CD1c-positive myeloid dendritic cell (primary cell): ENCODE results near the gene C17orf113.

Source experiments
- DNase-seq: peaks from one replicate; pipeline ENCODE4 v3.0.0-alpha.2; 2016; ENCODE audit errors: extremely low spot score

Gene C17orf113

DNA sequence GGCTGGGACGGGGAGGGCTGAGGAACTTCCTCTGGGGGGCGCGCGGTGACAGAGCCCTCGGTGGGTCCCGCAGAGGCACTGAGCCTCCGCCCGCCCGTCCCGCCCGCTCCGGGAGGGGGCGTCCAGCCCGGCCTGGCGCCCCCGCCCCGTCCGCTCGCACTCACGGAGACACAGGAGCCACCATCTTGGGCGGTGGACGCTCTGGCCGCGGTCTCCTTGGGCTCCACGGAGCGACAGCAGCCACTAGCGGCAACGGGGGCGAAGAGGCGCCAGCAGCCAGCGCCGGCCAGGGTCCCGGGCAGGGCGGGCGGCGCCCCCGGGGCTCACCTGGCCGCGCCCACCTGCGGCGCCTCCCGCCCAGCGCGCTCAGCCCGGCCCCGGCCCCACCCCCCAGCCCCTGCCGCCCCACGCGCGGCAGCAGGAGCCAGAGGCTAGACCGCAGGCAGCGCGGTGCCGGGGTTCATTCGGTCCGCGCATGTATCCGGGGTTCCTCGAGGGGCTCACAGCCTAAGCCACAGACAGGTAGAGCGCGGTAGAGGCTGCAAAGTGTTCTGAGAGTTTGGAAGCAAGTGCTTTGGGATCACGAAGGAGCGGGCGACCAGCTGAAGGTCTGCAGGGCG lies at the start of gene C17orf113:
TSS of gene C17orf113 (minus strand) at position 209 of the 620 bp plus-strand sequence. CDS start 7,225 bp downstream, outside the sequence.
- peak; percentile 52 for DNase-seq

DNA sequence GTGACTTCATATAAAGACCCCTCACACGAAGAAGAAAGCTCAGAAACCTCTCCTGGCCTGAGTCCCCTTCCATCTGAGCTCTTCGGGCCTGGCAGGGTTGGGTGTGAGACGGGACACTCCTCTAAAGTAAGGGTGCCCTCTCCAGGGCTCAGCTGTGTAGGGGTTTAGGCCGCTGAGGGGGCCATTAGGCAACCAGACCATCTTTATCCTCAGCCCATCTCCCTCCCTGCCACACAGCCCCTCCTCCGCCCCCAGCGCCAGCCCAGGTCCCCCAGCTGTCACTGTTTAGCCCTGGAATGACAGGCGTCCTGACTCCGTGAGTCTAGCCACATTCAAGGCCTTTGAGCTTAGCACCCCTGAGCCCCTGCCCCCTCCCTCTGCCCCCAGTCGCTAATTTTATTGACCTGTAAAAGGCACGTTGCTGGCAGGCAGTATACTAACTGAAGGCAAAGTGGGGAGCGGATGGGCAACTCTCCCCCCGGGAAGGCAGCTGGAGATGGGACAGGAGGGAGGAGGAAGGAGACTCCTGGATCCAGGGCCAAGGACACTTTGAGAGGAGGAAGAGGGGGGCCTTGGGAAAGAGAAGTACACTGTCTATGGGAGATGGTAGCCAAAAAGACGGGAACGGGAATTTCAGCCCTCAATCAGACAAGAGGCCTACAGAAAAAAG lies 48.5 kb upstream of the C17orf113 start:
- DNase-seq: no peak

DNA sequence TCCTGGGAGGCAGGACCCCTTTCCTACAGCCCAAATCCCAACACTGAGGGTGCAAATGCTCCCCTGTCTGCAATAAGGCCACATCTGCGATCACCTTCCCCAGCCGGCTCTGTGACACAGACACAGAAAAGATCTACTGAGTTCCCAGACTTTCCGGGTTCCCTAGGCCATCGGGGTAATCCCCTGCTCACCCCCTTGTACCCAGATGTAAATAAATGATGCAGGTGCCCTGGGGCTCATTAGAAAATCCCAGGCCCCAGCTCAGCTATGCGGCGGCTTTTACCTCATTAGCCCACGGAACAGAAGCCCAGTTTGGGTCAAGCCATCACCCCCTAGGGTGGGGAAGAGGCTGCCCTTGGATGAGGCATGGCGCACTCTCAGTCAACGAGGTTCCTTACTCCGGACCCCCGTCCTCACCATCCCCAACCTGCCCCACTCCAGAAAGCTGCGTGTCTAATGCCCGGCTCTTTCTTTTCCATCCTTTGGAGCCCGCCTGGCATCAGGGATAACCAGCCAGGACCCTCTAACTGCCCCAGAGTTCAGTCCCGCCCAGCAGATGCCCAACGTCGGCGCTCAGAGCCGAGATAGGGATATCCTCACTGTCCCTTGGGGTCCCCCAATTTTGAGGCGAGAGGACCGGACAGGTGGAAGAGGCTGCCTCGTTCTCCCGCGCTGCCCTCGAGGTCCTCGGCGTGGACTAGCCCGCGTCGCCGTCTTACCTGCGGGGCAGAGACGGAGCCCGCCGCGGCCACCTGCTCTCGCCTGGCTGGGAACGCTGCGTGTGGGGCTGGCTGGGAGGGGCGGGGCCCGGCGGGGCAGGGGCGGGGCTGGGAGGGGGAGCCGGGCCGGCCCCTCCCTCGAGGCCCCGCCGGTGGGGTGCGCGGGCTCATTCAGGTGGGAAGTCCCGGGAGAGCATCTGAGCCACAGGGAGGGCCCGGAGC lies 47.6 kb upstream of the C17orf113 start, which contains the start of gene ZNF385C:
TSS of gene ZNF385C (minus strand) at position 783 of the 941 bp plus-strand sequence. CDS start 35,417 bp downstream, outside the sequence.
- DNase-seq: no peak

DNA sequence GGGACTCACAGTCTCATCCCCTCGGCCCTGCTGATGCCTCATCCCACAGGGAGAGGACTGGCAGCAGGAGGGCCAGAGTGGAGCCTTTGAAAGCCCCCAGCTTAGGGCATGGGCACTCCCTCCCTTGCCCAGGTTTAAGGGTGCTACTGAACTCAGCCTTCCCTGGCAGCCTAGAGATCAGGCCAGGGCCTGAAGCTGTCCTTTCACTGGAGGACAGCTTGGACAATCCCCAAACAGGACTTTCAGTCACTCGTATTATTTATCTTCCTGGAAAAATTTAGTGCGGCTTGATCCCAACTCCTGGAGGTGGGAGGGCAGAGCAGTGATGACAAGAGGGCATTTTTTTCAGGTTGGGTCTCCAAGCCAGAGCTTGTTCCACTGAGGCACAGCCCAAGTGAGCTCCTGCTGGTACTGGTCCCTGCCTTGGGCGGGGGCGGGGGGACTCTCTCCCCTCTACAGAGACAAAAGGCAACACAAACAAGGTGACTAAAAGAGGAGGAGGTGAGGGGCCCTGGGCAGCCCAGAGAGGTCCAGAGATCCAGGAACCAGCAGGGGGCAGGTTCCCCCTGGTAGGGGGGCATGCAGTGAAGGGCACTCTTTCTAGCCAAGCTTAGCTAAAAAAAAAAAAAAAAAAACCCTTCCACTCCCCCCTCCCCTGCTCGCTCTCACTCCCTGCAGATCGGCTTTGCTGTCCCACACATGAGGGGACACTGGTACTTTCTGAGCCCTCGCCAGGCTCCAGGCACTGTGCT lies 46.1 kb upstream of the C17orf113 start:
- DNase-seq: no peak

DNA sequence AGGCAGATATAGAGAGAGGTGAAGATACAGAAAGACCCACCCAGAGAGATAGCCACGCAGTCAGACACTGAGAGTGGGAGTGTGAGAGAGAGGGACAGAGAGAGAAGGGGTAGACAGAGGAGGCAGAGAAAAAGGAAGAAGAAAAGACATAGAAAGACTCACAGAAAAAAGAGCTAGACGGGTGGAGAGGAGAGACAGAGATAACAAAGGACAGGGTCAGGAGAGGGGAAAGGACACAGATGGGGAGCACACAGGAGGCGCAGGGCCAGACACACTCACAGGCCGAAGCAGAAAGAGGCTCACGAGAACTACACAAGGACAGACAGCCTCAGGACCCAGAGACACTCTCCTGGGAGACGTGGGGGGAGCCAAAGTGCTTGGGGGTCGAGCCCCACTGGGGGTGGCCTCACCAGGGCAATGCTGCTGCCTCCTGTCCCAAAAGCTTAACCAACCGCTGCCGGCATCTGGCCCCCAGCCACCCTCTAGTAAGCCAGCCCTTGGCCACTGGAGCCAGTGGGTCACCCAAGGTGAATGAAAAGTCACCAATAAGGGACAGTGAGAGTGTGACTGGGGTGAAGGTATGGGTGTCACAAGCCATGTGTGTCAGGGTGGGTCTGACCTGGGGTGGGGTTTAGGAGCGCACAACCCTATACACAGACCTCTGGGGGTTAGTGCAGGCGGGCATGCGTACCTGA lies 44.1 kb upstream of the C17orf113 start:
- DNase-seq: no peak

DNA sequence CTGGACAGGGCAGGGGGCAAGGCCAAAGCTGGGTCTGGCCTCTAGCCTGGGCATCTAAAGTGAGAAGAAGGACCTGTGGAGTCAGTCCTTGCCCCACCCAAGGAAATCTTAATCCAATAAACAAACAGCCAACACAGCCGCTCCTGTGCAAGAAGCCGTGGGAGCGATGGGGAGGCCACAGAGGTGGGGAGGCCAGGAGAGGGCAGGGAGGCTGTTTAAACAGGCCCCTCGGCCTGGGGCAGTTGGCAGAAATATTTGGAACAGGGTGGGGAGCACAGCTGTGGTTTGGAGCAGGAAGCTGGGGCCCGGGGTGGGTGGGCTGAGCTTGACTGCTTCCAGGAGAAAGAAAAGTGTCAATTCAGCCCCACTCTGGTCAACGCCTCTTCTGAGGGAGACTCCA lies 42.5 kb upstream of the C17orf113 start:
- no peak for DNase-seq

DNA sequence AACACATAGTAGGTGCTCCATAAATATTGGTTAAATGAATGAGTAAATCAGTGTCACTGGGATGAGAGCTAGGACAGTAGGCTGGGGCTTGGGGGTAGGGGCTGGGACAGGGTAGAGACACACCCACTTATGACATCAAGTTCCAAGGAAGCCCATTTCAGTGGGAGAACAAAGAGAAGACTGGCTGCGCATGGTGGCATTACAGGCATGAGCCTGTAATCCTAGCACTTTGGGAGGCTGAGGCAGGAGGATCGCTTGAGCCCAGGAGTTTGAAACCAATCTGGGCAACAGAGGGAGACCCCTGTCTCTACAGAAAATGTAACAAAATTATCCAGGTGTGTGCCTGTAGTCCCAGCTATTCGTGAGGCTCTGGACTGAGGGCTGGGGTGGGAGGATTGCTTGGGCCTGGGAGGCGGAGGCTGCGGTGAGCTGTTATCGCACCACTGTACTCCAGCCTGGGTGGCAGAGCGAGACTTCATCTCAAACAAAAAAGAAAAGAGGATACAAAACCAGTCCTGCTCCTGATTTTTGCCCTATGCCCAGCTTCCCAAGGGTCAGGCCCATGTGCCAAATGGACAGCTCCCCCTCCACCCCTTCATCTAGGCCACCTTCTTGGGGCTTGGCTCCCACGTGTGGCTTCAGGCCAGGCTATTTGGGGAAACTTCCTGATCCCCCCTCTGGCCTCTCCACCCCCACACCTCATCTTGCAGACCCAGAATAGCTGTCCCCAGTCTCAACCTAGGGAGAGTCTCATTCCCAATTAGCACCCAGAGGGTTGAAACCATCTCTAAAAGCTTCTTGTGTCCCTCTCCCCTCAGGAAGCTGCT lies 40.8 kb upstream of the C17orf113 start:
- no peak for DNase-seq

DNA sequence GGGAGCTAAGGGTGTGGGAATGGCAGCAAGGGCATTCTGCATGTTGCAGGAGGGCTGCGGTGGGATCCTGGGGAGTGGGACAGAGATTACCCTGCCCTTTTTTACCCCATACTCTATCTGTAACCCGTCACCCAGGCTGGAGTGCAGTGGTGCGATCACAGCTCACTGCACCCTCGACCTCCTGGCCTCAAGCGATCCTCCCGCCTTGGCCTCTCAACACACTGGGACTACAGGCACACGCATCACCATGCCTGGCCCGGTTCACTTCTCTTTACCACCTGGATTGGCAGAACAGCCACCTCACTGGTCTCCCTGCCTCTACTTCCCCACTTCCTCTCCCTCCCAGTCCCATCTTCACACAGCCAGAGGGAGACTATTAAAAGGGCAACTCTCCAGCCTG lies 38.3 kb upstream of the C17orf113 start:
- DNase-seq: no peak

DNA sequence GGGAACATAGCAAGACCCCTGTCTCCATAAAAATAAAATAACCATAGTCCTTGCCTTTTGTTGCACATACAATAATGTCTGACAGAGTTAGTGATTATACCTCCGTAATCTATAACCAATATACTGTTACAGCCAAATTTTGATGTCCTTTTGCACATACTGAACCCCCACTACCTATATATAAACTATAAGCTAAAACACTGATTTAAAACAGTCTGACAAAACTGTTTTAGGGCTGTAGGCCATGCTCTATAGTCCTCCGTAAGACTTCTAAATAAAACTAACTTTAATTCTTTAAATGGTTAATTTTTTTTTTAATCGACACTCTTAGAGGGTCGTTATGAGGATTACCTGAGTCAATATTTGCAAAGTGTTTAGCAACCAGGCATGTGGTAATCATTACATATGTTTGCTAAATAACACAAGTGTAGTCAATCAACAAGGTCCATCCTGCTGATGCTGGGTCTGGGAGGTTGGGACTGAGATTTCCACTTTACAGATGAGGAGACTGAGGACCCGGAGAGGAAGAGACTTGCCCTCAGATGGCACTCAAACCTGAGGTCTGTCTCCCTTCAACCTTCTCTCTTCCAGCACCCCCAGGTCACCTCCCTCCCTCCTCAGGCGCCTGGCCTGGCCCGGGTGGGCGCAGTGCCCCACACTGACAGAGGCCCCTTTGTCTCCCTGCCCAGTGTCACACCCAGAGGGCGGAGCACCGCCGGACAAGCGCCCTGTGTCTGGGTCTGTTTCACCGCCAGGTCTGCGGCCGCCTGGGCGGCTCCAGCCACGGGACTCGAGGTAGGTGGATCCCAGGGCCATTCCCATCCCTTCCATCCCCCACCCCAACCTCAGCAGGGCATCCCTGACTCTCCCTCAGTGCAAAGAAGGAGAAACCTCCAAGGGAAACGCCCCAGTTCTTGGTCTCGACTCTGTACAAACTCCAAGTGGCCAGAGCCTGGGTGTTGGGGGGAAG lies 37.6 kb upstream of the C17orf113 start:
- DNase-seq: no peak

DNA sequence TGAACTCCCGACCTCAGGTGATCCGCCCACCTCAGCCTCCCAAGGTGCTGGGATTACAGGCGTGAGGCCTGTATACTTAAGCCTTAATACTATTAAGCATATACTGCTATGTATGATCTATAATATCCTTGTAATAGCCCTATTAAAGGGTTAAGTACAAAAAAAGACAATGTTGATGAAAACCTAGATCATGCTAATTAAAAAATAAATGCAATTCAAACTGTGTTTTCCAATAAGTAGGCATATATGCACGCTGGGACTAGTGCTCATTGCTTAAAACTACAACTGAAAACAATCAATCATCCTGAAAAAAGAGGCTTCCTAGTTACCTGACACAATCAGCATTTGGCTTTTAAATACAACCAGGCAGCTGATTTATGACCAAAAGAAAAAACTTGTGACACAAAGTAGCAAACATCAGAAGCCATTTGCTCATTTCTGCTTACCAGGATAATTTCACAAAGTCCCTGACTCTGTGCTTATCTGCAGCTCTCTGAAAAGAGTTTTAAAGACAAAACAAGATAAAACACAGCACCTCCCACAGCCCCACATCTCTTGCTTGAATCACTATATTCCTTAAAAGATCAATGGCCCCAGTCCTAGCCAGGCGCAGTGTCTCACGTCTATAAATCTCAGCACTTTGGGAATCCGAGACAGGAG lies 36.8 kb upstream of the C17orf113 start:
- no peak for DNase-seq

DNA sequence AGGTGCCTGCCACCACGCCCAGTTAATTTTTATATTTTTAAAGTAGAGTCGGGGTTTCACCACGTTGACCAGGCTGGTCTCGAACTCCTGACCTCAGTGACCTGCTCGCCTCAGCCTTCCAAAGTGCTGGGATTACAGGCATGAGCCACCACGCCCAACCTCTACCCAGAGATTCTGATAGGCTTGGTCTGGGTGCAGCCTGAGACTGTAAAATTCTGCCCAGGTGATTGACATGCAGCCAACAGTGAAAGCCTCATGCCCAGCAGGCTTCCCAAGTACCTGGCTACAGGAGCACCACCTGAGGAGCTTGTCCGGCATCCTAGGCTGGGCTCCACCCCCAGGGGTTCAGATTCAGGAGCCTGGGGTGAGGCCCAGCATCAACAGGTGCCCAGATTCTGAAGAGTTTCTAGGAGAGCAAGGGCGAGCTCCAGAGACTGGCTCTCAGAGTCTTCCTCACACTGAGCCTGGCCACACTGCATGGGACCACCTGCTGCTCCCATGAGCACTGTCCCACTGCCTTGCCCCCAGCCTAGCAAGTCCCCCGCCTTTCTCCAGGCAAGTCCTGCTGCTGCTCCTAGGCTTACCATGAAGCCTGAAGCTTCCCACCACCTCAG lies 31.2 kb upstream of the C17orf113 start:
- no peak for DNase-seq

DNA sequence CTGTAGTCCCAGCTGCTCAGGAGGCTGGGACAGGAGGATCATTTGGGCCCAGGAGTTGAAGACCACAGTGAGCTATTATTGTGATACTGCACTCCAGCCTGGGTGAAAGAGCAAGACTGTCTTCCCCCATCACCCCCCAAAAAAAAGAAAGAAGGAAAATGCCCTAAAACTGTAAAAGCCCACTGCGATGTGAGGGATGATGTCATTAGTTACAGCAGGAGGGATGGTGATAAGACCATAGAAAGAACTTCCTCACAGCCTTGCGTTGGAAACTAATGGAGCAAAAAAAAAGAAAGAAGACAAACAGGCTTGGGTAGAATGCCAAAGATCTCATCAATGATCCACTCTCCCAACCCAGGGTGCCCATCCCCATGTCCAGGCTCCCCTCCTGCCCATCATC lies 29.1 kb upstream of the C17orf113 start:
- no peak for DNase-seq

DNA sequence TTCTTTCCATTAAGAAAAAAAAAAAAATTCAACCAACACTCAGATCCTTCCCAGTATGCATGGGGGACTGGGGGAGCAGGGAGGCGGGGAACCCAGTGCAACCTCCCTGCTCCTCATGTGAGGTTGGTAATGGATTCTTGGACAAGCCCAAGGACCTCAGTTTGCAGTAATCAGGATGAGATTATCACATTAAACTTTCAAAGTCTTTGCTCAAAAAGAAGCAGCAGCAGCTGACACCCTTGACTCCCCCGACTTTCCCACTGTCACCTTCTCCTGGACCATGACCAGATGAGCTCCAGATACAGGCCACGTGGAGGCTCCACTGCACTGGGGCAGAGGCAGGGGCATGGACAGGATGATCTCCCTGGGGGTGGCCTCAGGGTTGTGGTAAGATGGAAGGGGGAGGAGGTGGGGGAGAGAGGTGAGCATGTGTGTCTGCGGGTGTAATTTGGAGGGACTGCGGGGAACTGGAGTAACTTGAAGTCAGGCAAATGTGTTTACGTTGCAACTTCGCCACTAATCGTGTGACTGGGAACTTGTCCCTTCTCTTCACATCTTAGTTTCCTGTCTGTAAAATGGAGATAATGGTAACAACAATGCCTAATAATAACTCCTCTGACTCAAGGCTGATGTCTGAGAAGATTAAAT lies 28.1 kb upstream of the C17orf113 start:
- no peak for DNase-seq

DNA sequence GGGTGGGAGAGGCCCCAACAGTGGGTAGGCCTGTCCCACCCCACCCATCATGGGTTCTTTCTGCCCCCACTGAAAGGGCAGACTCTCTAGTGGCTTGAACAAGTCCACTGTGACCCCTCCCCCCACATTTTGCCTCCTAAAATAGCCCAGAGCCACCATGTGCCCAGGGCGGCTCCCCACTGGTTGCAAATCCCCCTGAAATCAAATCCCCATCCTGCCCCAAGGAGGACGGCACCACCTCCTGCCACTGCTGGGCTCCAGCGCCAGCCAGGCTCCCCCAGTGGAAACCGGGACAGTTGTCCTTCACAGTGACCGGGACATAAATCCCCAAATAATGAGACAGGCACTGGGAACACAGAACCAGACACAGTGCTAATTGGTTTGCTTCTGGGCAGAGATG lies 27.4 kb upstream of the C17orf113 start:
- no peak for DNase-seq

DNA sequence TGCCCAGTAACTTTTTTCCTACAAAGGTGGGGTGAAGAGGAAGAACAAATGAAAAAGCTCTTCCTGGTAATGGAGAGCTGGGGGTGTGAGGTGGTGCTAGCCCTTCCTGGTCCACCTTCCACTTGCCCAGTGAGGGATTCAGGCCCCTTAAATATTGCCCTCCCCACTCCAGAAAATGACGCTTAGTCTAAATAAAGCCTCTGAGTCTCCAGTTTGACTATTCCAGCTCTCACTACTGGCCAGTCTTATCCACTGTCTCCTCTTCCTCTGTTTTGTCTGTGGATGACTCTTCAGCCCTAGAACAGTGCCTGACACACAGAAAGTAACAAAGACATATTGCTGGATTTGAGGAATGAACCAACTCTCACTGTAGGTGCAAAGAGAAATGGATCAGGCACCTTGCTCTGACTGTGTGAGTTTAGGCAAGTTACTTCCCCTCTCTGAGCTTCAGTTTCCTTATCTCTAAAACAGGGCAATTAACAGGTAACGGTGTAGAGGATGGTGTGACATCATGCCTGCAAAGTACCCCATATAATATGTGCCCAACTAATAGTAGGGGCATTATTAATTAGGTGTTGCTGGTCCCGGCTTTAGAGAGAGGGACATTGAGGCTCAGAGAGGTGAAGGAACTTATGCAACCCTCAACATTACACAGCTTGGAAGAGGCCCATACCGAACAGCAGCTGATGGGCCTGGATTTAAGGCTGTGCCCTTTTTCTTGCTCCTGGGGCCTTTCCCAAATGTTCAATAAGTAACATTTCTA lies 26.6 kb upstream of the C17orf113 start:
- no peak for DNase-seq

DNA sequence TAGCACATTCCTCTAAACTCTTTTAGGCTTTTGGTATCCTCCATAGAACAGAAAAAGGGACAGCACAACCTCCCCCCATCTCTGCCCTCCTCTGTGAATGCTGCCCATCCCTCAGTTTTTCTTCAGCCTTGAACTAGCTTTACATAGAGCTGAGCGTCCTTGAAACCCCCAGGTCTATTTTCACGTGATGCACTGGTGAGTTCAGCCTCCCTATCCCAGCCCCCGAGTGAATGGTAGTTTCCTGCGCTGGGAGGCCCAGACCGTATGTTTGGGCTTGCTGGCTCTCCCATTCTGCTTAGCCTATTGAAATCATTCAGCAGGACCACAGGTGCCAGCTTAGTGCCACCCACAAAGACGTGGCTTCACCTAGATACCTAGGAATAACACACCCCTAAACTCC lies 25.4 kb upstream of the C17orf113 start:
- no peak for DNase-seq
